H1 (cell line): Measurements from ENCODE around the gene ARHGEF12. TPM values are rescaled to one million over a fixed set of nuclear protein-coding genes. Genes with fewer than 3 reads are reported as not detected.

Experiments
- CTCF ChIA-PET: fragments of 300-600 bp; sonication (Branson Sonifier 250); formaldehyde crosslinking; loops from one replicate; lab custom pipeline; 2021; ENCODE audit not compliant: partially characterized antibody; lab: Charles Lee
- POLR2A ChIA-PET: fragments of 300-600 bp; sonication (Branson Sonifier 250); formaldehyde crosslinking; loops from one replicate; lab custom pipeline; 2021; ENCODE audit warnings: inconsistent platforms; ENCODE audit not compliant: partially characterized antibody; lab: Charles Lee
- DNase-seq, 2 experiments: peaks; one replicate each; pipeline versions ENCODE4 v3.0.0 to v3.0.0-alpha.2; 2010 to 2022; ENCODE audit warnings: low spot score in 2 of 2, low read depth in 1 of 2, mixed read lengths in 1 of 2
- FAIRE-seq: peaks from 2 replicates; lab custom pipeline; 2011; peaks lifted over from hg19 to GRCh38; lab: Jason Lieb, UNC
- H2AFZ ChIP-seq: 2 replicates; pipeline ENCODE4 v1.8.1; 2012; ENCODE audit warnings: low read length, inconsistent platforms
- H2AK5ac ChIP-seq: 2 replicates; pipeline ENCODE4 v1.6.1; 2013; ENCODE audit warnings: low read depth, low read length
- H2BK120ac ChIP-seq: replicated peaks from 2 replicates; pipeline ENCODE3; 2013; ENCODE audit warnings: low read depth, low read length, inconsistent platforms
- H2BK12ac ChIP-seq: 2 replicates; pipeline ENCODE4 v1.6.1; 2013; ENCODE audit warnings: low read depth, low read length
- H2BK15ac ChIP-seq: 2 replicates; pipeline ENCODE4 v1.6.1; 2013; ENCODE audit warnings: low read length
- H2BK20ac ChIP-seq: 2 replicates; pipeline ENCODE4 v1.6.1; 2013; ENCODE audit warnings: low read length
- H2BK5ac ChIP-seq: 2 replicates; pipeline ENCODE4 v1.6.1; 2013; ENCODE audit warnings: low read depth, low read length
- H3K14ac ChIP-seq: 2 replicates; pipeline ENCODE4 v1.6.1; 2013; ENCODE audit warnings: inconsistent platforms; ENCODE audit not compliant: insufficient read length
- H3K18ac ChIP-seq: 2 replicates; pipeline ENCODE4 v1.6.1; 2013; ENCODE audit warnings: low read length; ENCODE audit errors: extremely low read depth
- H3K23ac ChIP-seq: 2 replicates; pipeline ENCODE4 v1.6.1; 2013; ENCODE audit warnings: inconsistent platforms; ENCODE audit not compliant: insufficient read length
- H3K23me2 ChIP-seq: 2 replicates; pipeline ENCODE4 v1.6.1; 2013; ENCODE audit warnings: low read depth, low read length
- H3K27ac ChIP-seq: 2 replicates; pipeline ENCODE4 v1.6.1; 2011; ENCODE audit warnings: low read depth, low read length, inconsistent platforms
- H3K27me3 ChIP-seq, 4 experiments: replicated peaks in 1 of 4; 1 replicate in 1 of 4; 2 replicates in 3 of 4; pipeline versions ENCODE4 v1.6.1 to v1.8.1; 2011 to 2013; ENCODE audit warnings: low read length in 3 of 4, mild to moderate bottlenecking in 3 of 4, inconsistent platforms in 2 of 4, mixed read lengths in 2 of 4, moderate library complexity in 1 of 4; ENCODE audit not compliant: control insufficient read depth in 3 of 4, insufficient read depth in 3 of 4; ENCODE audit errors: extremely low read depth in 1 of 4
- H3K36me3 ChIP-seq, 4 experiments: 2 replicates each; pipeline versions ENCODE4 v1.6.1 to v1.8.1; 2011 to 2013; ENCODE audit warnings: mild to moderate bottlenecking in 4 of 4, low read length in 3 of 4, moderate library complexity in 2 of 4, control low read depth in 1 of 4, inconsistent platforms in 1 of 4; ENCODE audit not compliant: insufficient read depth in 4 of 4, control insufficient read depth in 2 of 4
- H3K4ac ChIP-seq: replicated peaks from 2 replicates; pipeline ENCODE3; 2013; ENCODE audit warnings: low read length, low read depth, mixed read lengths, inconsistent platforms; ENCODE audit not compliant: insufficient read length
- H3K4me1 ChIP-seq, 4 experiments: replicated peaks in 1 of 4; 1 replicate in 1 of 4; 2 replicates in 3 of 4; pipeline versions ENCODE4 v1.6.1 to v1.8.1; 2011 to 2013; ENCODE audit warnings: low read length in 3 of 4, inconsistent platforms in 2 of 4, mixed read lengths in 1 of 4; ENCODE audit not compliant: insufficient read depth in 4 of 4, control insufficient read depth in 3 of 4
- H3K4me2 ChIP-seq, 2 experiments: 2 replicates each; pipeline versions ENCODE4 v1.6.1 to v1.8.1; 2011 to 2013; ENCODE audit warnings: low read depth in 2 of 2, low read length in 2 of 2, control low read depth in 1 of 2, inconsistent platforms in 1 of 2, mild to moderate bottlenecking in 1 of 2; ENCODE audit not compliant: insufficient read depth in 1 of 2
- H3K4me3 ChIP-seq, 4 experiments: fragments of 200-600, 300-600 bp in 1 of 4; sonication (generic), shearing (Covaris generic), sonication (Bioruptor Twin) in 1 of 4; 2 replicates each; pipeline versions ENCODE4 v1.5.1 to v1.8.1; 2011 to 2016; ENCODE audit warnings: low read length in 4 of 4, low read depth in 3 of 4, control low read depth in 2 of 4, inconsistent platforms in 2 of 4, mild to moderate bottlenecking in 2 of 4, mixed read lengths in 1 of 4, moderate library complexity in 1 of 4; ENCODE audit not compliant: insufficient read depth in 2 of 4; ENCODE audit errors: extremely low read depth in 1 of 4
- H3K56ac ChIP-seq: replicated peaks from 2 replicates; pipeline ENCODE3; 2013; ENCODE audit warnings: low read depth, mild to moderate bottlenecking, mixed read lengths, low read length, inconsistent platforms; ENCODE audit not compliant: insufficient read length
- H3K79me1 ChIP-seq: 2 replicates; pipeline ENCODE4 v1.6.1; 2013; ENCODE audit warnings: low read depth, low read length, control low read depth
- H3K79me2 ChIP-seq, 2 experiments: 2 replicates each; pipeline versions ENCODE4 v1.6.1 to v1.8.1; 2012 to 2013; ENCODE audit warnings: low read length in 2 of 2, mild to moderate bottlenecking in 2 of 2, inconsistent platforms in 1 of 2; ENCODE audit not compliant: insufficient read depth in 2 of 2, control insufficient read depth in 1 of 2
- H3K9ac ChIP-seq, 4 experiments: replicated peaks in 1 of 4; 1 replicate in 1 of 4; 2 replicates in 3 of 4; pipeline versions ENCODE4 v1.6.1 to v1.8.1; 2011 to 2013; ENCODE audit warnings: low read depth in 3 of 4, low read length in 3 of 4, control low read depth in 2 of 4, mild to moderate bottlenecking in 2 of 4, moderate library complexity in 2 of 4, inconsistent platforms in 1 of 4; ENCODE audit errors: extremely low read depth in 1 of 4
- H3K9me3 ChIP-seq, 2 experiments: 2 replicates each; pipeline versions ENCODE4 v1.6.1 to v1.8.1; 2012 to 2013; ENCODE audit warnings: mild to moderate bottlenecking in 2 of 2, moderate library complexity in 2 of 2, control low read depth in 1 of 2, inconsistent platforms in 1 of 2, low read depth in 1 of 2, low read length in 1 of 2, mixed read lengths in 1 of 2; ENCODE audit not compliant: insufficient read depth in 2 of 2
- H4K20me1 ChIP-seq, 2 experiments: replicated peaks in 1 of 2; 2 replicates each; pipeline versions ENCODE3 to v1.8.1; 2011 to 2013; ENCODE audit warnings: inconsistent platforms in 2 of 2, low read length in 2 of 2, mild to moderate bottlenecking in 1 of 2; ENCODE audit not compliant: insufficient read depth in 2 of 2, control insufficient read depth in 1 of 2
- H4K5ac ChIP-seq: 2 replicates; pipeline ENCODE4 v1.6.1; 2013; ENCODE audit warnings: low read length, low read depth, mixed read lengths, inconsistent platforms; ENCODE audit not compliant: insufficient read length
- H4K8ac ChIP-seq: 2 replicates; pipeline ENCODE4 v1.8.0; 2013; ENCODE audit warnings: mild to moderate bottlenecking, moderate library complexity, low read length, inconsistent platforms; ENCODE audit not compliant: insufficient read depth; ENCODE audit errors: extremely low read depth
- H4K91ac ChIP-seq: replicated peaks from 2 replicates; pipeline ENCODE3; 2013; ENCODE audit warnings: low read length, mixed read lengths, inconsistent platforms; ENCODE audit not compliant: insufficient read length
- CBX5 ChIP-seq: fragments of 300-800, 300-1000 bp; sonication (generic); IDR thresholded peaks from 2 replicates; pipeline ENCODE4 v1.7.1; 2016; ENCODE audit warnings: antibody characterized with exemption, low read length, low read depth
- EGR1 ChIP-seq: IDR thresholded peaks from 2 replicates; pipeline ENCODE4 v1.6.1; 2011; ENCODE audit warnings: low read depth, low read length, borderline replicate concordance
- HDAC2 ChIP-seq, 2 experiments: fragments of 300-600 bp in 1 of 2; sonication (generic) in 1 of 2; IDR thresholded peaks; 2 replicates each; pipeline ENCODE4 v1.6.1; 2011 to 2012; ENCODE audit warnings: low read depth in 2 of 2, low read length in 2 of 2, mild to moderate bottlenecking in 2 of 2, moderate library complexity in 2 of 2, borderline replicate concordance in 1 of 2, inconsistent platforms in 1 of 2
- NANOG ChIP-seq: IDR thresholded peaks from 2 replicates; pipeline ENCODE4 v1.6.1; 2011; ENCODE audit warnings: low read length, low read depth, mild to moderate bottlenecking, inconsistent platforms; ENCODE audit not compliant: insufficient read depth, poor library complexity, severe bottlenecking
- POU5F1 ChIP-seq: IDR thresholded peaks from 2 replicates; pipeline ENCODE4 v1.6.1; 2011; ENCODE audit warnings: low read depth, mild to moderate bottlenecking, low read length, moderate library complexity
- SP4 ChIP-seq: IDR thresholded peaks from 2 replicates; pipeline ENCODE4 v1.6.1; 2012; ENCODE audit warnings: low read length, inconsistent platforms
- SUZ12 ChIP-seq: fragments of 200-600 bp; sonication (generic); IDR thresholded peaks from 2 replicates; pipeline ENCODE4 v1.6.1; 2012; ENCODE audit warnings: mild to moderate bottlenecking, inconsistent platforms, low read length, moderate library complexity, mixed read lengths
- WGBS, 2 experiments: shearing (Covaris generic) in 1 of 2; methylation state at CpG; one replicate each; pipeline versions ENCODE4 v1.1.6 to v1.1.7; 2013 to 2015; ENCODE audit warnings: low lambda C conversion rate in 2 of 2, mixed read lengths in 2 of 2, inconsistent platforms in 1 of 2, low coverage in 1 of 2, missing lambda C conversion rate in 1 of 2; ENCODE audit not compliant: insufficient replicate concordance in 2 of 2, insufficient coverage in 1 of 2, insufficient read length in 1 of 2; ENCODE audit errors: extremely low coverage in 1 of 2, missing lambda C conversion rate in 1 of 2; 5-methylcytosine and 5-hydroxymethylcytosine counted together
- polyA plus RNA-seq, 7 experiments: library from polyadenylated mRNA; depleted of rRNA in 3 of 7; stranded (reverse) in 5 of 7; unstranded in 2 of 7; fragments of >200 nt in 5 of 7; fragments of 200-250 nt in 2 of 7; gene quantifications; 1 replicate in 5 of 7; 2 replicates in 1 of 7; 4 replicates in 1 of 7; pipeline versions ENCODE4 v1.2.1 to v1.2.3, GENCODE V29; 2011 to 2013; ENCODE audit warnings: missing spikeins in 2 of 7, mixed read lengths in 2 of 7
- total RNA-seq: library from RNA; stranded (reverse); fragmentation: NEBNext Ultra II Directional; extraction: Animal tissue kit (Norgen Biotek cat#: 25700); gene quantifications from 2 replicates; pipeline ENCODE4 v1.2.1, GENCODE V29; 2021

Gene ARHGEF12
- total and polyA plus RNA-seq, 2 of the 8 experiments (the other 6 are each of a cell fraction or from before 2014, with no cell fraction given), result 5.1 to 33.7 TPM

DNA sequence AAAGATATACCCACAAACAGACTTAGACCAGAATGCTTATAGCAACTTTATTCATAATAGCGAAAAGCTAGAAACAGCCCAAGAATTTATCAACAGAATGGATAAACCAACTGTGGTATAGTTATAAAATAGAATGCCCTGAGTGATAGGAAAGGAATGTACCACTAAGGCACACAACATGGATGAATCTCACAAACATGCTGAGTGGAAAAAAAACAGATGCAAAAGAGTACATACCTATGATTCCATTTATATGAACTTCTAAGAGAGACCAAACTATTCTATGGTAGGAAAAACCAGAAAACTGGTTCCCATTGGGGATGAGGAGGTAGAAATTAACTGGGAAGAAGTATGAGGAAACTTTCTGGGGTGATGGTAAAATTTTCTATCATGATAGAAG, 134.9 kb downstream of the ARHGEF12 start:
- Histone ChIP-seq H3K9me3 (no peaks in the 10 kb centered on the region), H3K9ac (no peak overlapping the region), H3K56ac (no peak overlapping the region), H2BK120ac (no peak overlapping the region), H3K79me1 (no peaks in the 10 kb centered on the region), H4K8ac (no peak overlapping the region), H4K91ac (no peak overlapping the region), H3K23ac (no peak overlapping the region), H3K4me3 (no peak overlapping the region), H3K79me2 (no peaks in the 10 kb centered on the region), H3K4me1 (no peaks in the 10 kb centered on the region), H3K27me3 (no peaks in the 10 kb centered on the region), H2AFZ (no peak overlapping the region), H3K4me2 (no peak overlapping the region), H2AK5ac (no peak overlapping the region), H2BK5ac (no peak overlapping the region), H4K20me1 (no peaks in the 10 kb centered on the region), H3K4ac (no peak overlapping the region), H3K36me3 (peaks cover 0 to 22% (median 4%) of the 10 kb centered on the region in 4 experiments; a peak in 7 of 8 replicates), H3K27ac (no peak overlapping the region), H3K23me2 (no peaks in the 10 kb centered on the region), H3K14ac (no peak overlapping the region), H3K18ac (no peak overlapping the region), H2BK12ac (no peak overlapping the region), H2BK20ac (no peak overlapping the region), H2BK15ac (no peak overlapping the region), H4K5ac (no peak overlapping the region)
- DNase-seq, result no peak
- FAIRE-seq, result no peak
- POLR2A ChIA-PET, result no interaction called here
- 95% methylated on average over 1 of the region's 1 CpG; no CpG with 5 or more reads in 1 of the 2 experiments for WGBS, 2 experiments
- CTCF ChIA-PET, result no interaction called here
- TF ChIP-seq POU5F1, result no peak
- TF ChIP-seq SP4, result no peak
- TF ChIP-seq CBX5, result no peak
- TF ChIP-seq EGR1, result no peak
- TF ChIP-seq HDAC2 (IDR thresholded peaks at IDR 0.05; ENCODE audit: borderline replicate concordance in 1 of 2, low read depth in 2 of 2, low read length in 2 of 2), result no peak
- no peak for TF ChIP-seq NANOG
- TF ChIP-seq SUZ12, result no peak
